Measurements from ENCODE around the gene TAS2R13. TPM values are rescaled to one million over a fixed set of nuclear protein-coding genes. Genes with fewer than 3 reads are reported as not detected.

Gene TAS2R13
- polyA plus RNA-seq, 2 of the 4 experiments (the other 2 are of a cell fraction), result 0.19 TPM; not detected in 1

DNA sequence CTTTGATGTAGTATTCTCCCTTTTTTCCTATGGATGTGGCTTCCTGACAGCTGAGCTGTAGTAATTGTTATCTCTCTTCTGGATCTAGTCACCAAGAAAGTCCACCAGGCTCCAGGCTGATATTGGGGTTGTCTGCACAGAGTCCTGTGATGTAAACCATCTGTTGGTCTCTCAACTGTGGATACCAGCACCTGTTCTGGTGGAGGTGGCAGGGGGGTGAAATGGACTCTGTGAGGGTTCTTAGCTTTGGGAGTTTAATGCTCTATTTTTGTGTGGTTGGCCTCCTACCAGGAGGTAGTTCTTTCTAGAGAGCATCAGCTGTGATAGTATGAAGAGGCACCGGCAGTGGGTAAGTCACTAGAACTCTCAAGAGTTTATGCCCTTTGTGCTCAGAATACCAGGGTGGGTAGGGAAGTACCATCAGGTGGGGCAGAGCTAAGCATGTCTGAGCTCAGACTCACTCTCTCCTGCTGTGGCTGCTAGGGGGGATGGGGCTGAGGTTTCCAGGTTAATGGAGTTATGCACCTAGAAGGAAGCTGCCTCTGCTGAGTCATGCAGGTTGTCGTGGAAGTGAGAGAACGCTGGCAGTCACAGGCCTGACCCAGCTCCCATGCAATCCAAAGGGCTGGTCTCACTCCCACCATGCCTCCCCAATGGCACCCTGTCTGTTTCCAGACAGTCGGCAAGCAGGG is 32.7 kb upstream of the TAS2R13 start:
- no peak overlapping the region for H3K4me3 ChIP-seq
- no peak for FAIRE-seq
- 71% methylated on average over 4 of the region's 4 CpGs for WGBS (ENCODE audit: missing lambda C conversion rate)
- H3K4me1 ChIP-seq, result peaks cover 20% of the 10 kb centered on the region
- H3K27ac ChIP-seq, result peak overlapping the region; percentile 25 to 79; a peak in 5 of 6 replicates
- peak in 1 of 2 experiments; percentile 59 for DNase-seq (ENCODE audit: low read depth in 1 of 2, low spot score in 1 of 2)
- H3K4me2 ChIP-seq, result peak overlapping the region; percentile 2; the same call in 1 of the 3 replicates
- POLR2A ChIA-PET, result interaction anchor here (1.4 kb wide), 1 partner anchor 229 kb away, joined by 8 read pairs; the partner anchor contains the start of gene SMIM10L1
- peak; percentile 68 to 78; a peak in 4 of 6 replicates for ATAC-seq
- CTCF ChIA-PET, result interaction anchor here (1.1 kb wide), 1 partner anchor 14 kb away, joined by 3 read pairs; no protein-coding TSS in a partner anchor
- H3K9me3 ChIP-seq, result peaks cover 12% of the 10 kb centered on the region
- no peak for TF ChIP-seq EHF (CRISPR knock-in tag; IDR thresholded peaks at IDR 0.05)
- TF ChIP-seq, protein P1, sequence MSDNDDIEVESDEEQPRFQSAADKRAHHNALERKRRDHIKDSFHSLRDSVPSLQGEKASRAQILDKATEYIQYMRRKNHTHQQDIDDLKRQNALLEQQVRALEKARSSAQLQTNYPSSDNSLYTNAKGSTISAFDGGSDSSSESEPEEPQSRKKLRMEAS (IDR thresholded peaks at IDR 0.05), result 0 out of 2 replicates have a peak, but pooled peaks have one; percentile 22
- peak; percentile 53 for TF ChIP-seq MAFK (IDR thresholded peaks at IDR 0.05; ENCODE audit: partially characterized antibody)
- no peak for TF ChIP-seq KDM1A (IDR thresholded peaks at IDR 0.05; ENCODE audit: low read depth)
- TF ChIP-seq EHMT2 (IDR thresholded peaks at IDR 0.05; ENCODE audit: low read depth), result no peak
- TF ChIP-seq, protein P2, sequence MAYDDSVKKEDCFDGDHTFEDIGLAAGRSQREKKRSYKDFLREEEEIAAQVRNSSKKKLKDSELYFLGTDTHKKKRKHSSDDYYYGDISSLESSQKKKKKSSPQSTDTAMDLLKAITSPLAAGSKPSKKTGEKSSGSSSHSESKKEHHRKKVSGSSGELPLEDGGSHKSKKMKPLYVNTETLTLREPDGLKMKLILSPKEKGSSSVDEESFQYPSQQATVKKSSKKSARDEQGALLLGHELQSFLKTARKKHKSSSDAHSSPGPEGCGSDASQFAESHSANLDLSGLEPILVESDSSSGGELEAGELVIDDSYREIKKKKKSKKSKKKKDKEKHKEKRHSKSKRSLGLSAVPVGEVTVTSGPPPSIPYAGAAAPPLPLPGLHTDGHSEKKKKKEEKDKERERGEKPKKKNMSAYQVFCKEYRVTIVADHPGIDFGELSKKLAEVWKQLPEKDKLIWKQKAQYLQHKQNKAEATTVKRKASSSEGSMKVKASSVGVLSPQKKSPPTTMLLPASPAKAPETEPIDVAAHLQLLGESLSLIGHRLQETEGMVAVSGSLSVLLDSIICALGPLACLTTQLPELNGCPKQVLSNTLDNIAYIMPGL (CRISPR knock-in tag; IDR thresholded peaks at IDR 0.05; ENCODE audit: borderline replicate concordance), result no peak
- no peak for TF ChIP-seq MAZ (IDR thresholded peaks at IDR 0.05; ENCODE audit: borderline replicate concordance, low read depth, low read length)
- TF ChIP-seq ZFP36 (IDR thresholded peaks at IDR 0.05; ENCODE audit: borderline replicate concordance, partially characterized antibody), result no peak
- TF ChIP-seq FOSL2 (IDR thresholded peaks at IDR 0.05), result no peak
- peak; percentile 17; the same call in 1 of the 2 replicates for TF ChIP-seq FOSL2 (CRISPR knock-in tag; IDR thresholded peaks at IDR 0.05)

DNA sequence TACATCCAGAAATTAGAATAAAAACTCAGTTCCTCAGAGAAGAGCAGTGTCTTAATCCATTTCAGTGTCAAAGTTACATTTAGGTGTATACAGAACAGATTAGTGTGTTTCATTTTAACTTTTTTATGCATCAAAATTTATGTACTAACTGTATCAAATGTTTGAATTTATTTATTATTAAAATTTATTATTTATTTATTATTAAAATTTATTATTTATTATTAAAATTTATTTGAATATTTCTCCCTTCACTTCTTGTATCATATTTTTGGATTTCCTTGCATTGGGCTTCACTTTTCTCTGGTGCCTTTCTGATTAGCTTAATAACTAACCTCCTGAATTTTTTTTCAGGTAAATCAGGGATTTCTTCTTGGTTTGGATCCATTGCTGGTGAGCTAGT is 32.0 kb upstream of the TAS2R13 start:
- peaks cover 20% of the 10 kb centered on the region for H3K4me1 ChIP-seq
- H3K4me3 ChIP-seq, result no peak overlapping the region
- no peak for DNase-seq (ENCODE audit: low read depth in 1 of 2, low spot score in 1 of 2)
- no peak for FAIRE-seq
- H3K4me2 ChIP-seq, result no peak overlapping the region
- peaks cover 5% of the 10 kb centered on the region for H3K9me3 ChIP-seq
- peak overlapping the region in 1 of 2 experiments; percentile 79; a peak in 1 of 6 replicates for H3K27ac ChIP-seq
- CTCF ChIA-PET, result no interaction called here
- POLR2A ChIA-PET, result no interaction called here
- TF ChIP-seq EP300 (IDR thresholded peaks at IDR 0.05) (no peak), HOXB5 (CRISPR knock-in tag; IDR thresholded peaks at IDR 0.05) (no peak), NR3C1 (IDR thresholded peaks at IDR 0.05) (no peak), ZNF302 (CRISPR knock-in tag; IDR thresholded peaks at IDR 0.05) (no peak), TP53 (CRISPR knock-in tag; IDR thresholded peaks at IDR 0.05) (no peak), CBX2 (IDR thresholded peaks at IDR 0.05; ENCODE audit: borderline replicate concordance, low read depth) (no peak), NPAS2 (CRISPR knock-in tag; IDR thresholded peaks at IDR 0.05; ENCODE audit: borderline replicate concordance) (no peak), CEBPB (IDR thresholded peaks at IDR 0.05) (no peak), ESRRA (IDR thresholded peaks at IDR 0.05; ENCODE audit: borderline replicate concordance, low read length) (no peak), RCOR1 (IDR thresholded peaks at IDR 0.05; ENCODE audit: low read depth, low read length) (no peak), HDAC2 (IDR thresholded peaks at IDR 0.05) (no peak), KDM1A (IDR thresholded peaks at IDR 0.05; ENCODE audit: low read depth) (no peak), MYC (IDR thresholded peaks at IDR 0.05; ENCODE audit: borderline replicate concordance, low read length) (no peak), MAZ (IDR thresholded peaks at IDR 0.05; ENCODE audit: borderline replicate concordance, low read depth, low read length) (no peak)
- TF ChIP-seq, protein P3, sequence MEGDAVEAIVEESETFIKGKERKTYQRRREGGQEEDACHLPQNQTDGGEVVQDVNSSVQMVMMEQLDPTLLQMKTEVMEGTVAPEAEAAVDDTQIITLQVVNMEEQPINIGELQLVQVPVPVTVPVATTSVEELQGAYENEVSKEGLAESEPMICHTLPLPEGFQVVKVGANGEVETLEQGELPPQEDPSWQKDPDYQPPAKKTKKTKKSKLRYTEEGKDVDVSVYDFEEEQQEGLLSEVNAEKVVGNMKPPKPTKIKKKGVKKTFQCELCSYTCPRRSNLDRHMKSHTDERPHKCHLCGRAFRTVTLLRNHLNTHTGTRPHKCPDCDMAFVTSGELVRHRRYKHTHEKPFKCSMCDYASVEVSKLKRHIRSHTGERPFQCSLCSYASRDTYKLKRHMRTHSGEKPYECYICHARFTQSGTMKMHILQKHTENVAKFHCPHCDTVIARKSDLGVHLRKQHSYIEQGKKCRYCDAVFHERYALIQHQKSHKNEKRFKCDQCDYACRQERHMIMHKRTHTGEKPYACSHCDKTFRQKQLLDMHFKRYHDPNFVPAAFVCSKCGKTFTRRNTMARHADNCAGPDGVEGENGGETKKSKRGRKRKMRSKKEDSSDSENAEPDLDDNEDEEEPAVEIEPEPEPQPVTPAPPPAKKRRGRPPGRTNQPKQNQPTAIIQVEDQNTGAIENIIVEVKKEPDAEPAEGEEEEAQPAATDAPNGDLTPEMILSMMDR (IDR thresholded peaks at IDR 0.05), result no peak
- TF ChIP-seq, protein P1 (IDR thresholded peaks at IDR 0.05), result no peak
- TF ChIP-seq, protein P4, sequence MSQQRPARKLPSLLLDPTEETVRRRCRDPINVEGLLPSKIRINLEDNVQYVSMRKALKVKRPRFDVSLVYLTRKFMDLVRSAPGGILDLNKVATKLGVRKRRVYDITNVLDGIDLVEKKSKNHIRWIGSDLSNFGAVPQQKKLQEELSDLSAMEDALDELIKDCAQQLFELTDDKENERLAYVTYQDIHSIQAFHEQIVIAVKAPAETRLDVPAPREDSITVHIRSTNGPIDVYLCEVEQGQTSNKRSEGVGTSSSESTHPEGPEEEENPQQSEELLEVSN (IDR thresholded peaks at IDR 0.05; ENCODE audit: borderline replicate concordance, low read depth), result no peak
- no peak for ATAC-seq

All from A549 (cell line).